ELR (cell line): ENCODE results near the gene SERPINB12.

ENCODE experiments used
- DNase-seq: peaks from one replicate; pipeline ENCODE4 v3.0.0-alpha.2; 2015; ENCODE audit warnings: low read depth

The SERPINB12 gene

GRCh38 chr18:63603772-63604171, 61.6 kb downstream of the SERPINB12 start:
- DNase-seq = peak; percentile 70

- DNase-seq = peak; percentile 77
Observed at GRCh38 chr18:63604791-63605567, 62.8 kb downstream of the SERPINB12 start.

DNA sequence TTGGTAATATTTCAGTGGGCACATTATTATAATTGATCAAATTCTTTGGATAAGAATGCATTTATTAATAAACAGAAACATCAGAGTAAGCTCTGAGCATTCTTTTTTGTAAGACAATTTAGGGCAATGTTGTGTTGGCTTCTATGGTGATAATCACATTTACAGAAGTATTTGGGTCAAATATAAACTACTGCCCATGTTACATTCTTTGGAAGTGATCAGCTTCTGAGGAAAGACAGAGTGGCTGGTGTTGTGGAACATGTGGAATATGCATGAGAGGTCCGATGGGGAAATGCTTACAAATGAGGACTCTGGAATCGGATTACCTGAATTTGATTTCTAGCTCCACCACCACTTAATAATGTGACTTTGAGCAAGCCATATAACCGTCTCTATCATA, 64.4 kb downstream of the SERPINB12 start:
- DNase-seq = no peak

GRCh38 chr18:63613420-63613819, 71.3 kb downstream of the SERPINB12 start:
- DNase-seq = no peak

DNA sequence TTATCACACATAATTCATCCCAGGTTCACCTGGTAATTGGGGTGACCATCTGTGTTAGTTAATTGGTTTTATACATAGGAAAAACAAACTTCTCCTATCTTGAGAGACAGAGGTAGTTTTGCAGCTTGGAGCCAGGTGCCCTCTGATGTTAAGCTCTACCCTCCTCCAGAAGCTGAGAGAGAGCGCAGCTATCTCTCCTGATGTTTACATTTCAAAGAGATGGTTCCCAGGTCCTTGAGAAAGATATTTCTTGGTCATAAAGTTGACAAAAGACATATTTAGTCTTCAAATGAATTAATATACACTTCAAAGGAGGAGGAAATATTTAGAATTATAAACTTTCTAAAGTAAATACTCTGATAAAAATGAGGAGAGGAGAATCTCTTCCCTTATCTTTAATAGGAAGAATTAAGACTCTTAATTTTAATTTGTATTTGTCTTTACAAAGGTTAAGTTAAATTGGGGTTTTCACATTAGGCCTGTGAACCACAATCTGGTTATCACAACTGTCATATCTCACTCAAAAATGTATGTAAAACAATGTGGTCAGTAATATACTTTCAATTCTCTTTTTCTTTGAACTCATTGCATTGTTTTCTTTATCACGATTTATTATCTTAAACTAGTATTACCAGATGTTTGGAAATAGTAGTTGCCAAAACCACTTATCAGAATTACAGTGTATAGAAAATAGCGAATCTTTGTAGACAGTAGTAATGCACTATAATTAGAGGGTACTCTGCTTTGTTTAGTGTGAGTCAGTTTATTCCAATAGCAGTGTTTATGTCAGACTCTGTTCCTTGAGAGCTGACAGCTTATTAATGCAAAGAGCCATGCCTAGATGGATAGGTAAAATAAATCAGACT, 75.1 kb downstream of the SERPINB12 start:
- no peak for DNase-seq

- no peak for DNase-seq
Observed at GRCh38 chr18:63617915-63618234, 75.7 kb downstream of the SERPINB12 start.
